Stimulated activated CD8-positive, alpha-beta memory T cell treated with anti-CD3 and anti-CD28 coated beads, Interleukin-15, amount 100 ng/mL, for 4 hours (primary cell): ENCODE data around the gene FIP1L1.

Source experiments
- DNase-seq, 2 donors: peaks; one replicate each; pipeline ENCODE4 v3.0.0-alpha.2; 2020; ENCODE audit warnings: low read depth in 2 of 2

The FIP1L1 gene

DNA sequence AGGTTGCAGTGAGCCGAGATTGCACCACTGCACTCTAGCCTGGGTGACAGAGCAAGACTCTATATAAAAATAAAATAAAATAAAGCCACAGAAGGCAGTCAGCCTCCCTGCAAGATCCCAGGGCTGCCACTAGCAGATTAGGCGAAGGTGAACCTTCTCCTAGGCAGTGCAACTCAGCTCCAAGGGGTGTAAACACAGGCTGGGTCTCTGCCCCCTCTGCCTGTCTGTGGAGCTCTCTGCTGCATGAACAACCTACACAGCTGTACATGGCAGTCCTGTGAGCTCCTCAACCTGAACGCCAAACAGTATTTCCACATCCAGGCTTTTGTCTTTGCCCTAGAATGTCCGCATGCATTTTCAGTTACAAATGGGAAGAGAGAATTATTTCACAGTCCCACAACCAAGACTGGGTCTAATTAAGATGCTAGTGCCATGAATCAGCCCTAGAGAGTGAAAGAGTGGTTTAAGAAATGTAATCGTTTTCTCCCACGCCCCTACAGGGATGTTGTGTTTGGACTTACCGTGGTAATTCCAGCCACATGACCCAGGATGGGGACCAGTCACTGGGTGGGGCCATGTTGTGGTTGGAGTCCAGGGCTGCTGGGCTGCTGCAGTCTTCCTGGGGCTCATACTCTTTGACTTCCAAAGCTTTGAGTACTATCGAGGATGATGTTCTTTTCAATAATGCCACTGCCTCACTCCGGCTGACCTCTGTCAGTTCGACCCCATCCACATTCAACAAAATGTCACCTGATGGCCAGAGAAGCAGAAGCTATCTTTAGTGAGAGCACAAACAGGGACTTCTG, 99.0 kb downstream of the FIP1L1 start:
- no peak for DNase-seq

DNA sequence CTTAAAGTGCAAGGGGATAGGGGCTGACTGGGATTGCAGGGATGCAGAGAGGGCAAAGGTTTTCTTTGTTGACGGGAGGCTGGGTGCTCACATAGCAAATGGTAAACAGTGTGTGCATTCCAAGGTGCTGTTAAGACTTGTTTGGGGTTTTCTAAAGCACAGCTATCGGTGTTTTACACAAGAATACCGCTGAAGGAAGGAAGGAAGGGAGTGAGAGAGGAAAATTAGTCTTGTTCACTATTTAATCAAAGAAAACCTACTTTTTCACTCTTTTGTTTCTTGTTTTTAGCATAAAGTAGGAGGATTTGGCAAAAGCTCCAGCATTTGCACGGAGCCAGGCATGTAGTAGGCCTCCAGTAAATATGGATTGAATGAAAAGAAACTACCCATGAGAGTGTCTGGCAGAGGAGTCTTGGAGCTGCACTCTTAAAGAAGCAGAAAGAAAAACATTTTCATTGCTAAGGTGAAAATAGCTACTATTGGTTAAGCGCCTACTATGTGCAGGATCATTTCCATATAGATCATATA, 99.7 kb downstream of the FIP1L1 start:
- DNase-seq, result no peak

DNA sequence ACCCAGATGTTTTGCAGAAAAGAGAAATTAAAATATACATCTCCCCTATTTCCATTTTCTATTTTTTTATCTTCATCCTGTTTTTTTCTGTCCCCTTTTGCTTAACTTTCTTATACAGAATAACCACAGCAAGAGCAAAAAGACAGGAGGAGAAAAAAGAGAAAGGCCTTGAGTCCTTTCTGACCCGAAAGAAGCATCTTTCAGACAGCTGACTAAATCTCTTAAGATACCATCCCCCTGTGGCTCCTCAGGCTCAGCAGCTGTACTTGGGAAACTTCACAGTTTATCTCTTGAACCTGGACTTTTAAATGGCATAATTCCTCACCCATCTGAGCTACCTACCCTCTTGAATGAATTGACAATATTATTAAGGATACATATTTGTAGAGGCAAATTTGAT, 100.2 kb downstream of the FIP1L1 start:
- DNase-seq, result no peak

DNA sequence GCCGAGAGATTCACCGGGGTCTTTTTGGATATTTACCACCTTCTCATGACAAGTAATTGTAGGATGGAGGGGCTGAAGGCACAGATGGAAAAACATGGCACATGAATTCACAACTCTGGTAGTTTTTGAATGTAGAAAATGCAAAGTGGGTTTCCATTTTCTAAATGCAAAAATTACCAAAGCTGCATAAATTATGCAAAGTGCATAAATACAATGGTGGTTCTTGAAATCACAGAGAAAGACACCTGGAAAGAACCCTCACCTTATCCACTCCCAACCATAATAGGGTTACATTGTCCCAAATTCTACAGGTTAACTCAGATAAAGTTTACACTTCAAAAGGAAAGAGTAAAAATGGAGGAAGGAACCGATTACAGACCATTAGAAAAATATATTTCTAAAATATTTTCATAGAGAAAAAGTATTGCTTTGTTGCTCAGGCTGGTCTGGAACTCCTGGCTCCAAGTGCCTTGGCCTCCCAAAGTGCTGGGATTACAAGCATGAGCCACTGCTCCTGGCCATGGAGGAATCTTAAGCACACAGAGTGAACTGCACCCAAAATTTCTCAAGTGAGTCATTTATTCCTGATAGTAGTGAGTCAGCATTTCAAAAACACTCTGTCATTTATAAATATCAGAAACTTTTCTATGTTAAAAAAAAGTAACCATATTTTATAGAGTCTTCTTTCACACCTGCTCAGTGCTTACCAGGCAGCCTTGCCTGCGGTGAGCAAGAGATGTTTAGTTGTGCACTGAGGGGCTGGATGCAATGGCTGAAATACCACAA, 101.4 kb downstream of the FIP1L1 start:
- no peak for DNase-seq

DNA sequence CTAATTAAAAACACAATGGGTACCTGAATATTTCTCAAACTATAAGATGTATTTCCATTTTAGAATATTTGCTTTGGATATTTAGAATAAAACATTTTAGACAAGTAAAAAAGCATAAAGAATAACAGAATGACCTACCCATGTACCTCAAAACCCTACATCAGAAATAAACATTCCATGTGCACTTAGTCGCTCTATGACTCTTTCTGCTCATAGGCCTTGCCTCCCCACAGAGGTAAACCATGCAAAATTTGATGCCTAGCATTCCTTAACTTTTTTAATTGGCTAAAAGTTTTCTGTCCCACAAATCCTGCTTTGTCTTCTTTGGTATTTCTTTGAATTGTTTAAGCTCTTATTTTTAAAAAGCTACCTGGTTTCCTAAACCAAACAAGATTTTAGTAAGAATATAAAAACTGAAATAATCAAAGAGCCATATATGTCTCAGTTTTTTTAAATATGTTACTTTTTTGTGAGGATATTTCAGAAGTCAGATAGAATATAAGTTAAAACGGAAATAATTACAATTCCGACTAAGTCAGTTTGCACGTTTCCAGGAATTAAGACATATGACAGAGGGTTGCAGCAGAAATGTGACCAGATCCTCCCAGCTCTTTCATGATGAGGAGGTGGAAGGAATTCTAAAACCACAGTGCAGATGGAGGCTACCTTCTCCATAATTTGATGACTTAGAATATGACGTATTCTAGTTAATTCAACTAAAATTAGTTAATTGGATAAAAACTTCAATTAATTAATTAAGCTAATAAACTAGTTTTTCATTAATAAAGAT, 102.5 kb downstream of the FIP1L1 start:
- no peak for DNase-seq

DNA sequence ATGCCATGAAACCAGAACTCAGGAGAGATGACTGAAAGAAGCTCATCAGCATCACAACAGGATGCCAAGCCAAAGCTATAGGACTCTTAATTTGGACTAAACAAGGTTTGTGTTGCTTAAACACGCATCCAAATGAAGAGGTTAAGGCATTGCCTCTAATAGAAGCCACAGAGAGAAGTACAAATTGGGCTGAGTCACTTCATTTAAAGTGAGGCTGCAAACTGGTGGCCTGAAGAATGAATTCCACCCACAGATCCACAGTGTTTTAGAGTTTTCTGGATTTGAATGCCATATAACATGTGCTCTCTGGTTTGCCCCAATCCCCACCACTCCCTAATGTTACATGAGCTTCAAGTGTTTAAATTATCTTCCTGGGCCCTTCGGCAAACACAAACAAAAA, 103.5 kb downstream of the FIP1L1 start:
- DNase-seq, result no peak

DNA sequence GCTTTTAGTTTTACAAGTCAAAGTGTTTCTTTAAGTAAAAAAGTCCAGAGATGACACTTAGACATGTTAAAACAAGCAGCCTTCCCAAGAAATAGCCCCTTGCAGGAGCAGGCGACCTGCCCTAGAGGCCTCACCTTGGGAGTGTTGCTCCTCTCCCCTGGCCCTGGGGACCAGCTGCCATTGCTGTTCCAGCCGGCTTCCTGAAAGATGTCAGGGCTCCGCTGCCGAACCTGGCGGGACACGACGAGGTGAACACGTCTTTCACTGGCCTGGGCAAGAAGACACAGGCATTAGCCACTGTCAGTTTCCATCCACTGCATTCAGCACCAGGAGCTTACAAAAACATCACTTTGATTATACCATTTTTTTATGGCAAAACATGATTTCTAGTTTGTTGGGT, 104.1 kb downstream of the FIP1L1 start:
- DNase-seq, result no peak

DNA sequence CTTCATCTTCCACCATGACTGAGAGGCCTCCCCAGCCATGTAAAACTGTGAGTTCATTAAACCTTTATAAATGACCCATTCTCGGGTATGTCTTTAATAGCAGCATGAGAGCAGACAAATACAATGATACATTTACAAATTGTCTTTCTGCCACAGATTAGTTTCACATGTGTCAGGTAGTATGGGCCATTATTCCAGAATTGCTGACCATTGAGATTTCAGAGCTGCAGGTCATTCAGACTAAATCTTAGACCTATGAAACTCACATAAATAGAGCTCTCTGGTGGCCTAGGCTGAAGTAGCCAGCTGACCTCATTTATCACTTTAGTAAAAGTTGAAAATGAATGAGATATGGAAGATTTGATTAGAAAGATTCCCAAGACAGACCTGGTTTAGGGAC, 105.8 kb downstream of the FIP1L1 start:
- no peak for DNase-seq

DNA sequence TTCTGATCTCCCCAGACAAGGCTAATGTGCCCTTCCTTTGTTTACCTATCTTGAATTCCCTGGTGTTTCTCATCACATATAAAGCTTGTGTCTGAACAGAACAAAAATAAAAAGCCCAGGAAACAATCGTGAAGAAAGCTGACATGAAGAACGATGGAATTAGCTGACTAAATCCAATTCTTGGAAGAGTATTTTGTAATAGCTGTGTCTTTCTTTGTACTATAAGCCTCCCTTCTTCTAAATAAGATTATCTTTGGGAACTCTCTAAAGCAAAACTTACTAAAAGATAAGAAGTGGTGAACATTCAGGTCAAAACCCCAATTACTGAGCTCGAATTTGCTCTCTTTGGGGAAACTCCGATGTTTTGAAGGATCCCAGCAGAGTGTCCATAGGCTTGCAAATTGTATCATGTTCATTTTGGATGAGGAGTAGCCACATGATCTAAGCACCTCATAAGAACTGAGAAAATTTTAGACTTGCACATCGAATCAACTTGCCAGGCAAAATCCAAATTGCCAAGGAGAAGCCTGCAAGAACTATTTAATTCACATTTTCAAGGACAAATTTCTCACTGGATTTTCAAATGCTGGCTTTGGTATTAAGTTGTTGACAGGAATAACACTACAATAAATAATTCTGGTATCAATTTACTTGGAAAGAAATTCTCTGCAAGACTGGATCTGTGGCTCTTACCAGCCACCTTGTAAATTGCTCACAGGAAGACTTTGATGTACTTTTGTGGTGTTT, 107.6 kb downstream of the FIP1L1 start:
- DNase-seq, result no peak

DNA sequence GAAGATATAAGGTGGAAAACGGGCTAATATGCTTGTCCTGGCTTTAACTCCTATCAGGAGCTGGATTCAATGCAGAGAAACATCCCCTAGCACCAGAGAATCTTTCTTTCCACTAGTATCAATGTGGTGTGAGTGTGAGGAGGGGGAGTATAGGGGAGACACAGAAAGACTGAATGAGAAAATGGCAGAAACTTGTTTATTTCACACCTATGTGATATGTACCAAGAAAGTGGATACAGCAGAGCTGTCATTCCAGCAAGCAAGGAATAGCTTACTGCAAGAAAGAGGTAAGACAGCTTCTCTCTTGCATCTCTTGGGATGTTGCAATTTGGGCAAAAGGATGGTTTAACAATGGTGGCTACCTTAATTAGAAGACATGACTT, 108.2 kb downstream of the FIP1L1 start:
- no peak for DNase-seq

DNA sequence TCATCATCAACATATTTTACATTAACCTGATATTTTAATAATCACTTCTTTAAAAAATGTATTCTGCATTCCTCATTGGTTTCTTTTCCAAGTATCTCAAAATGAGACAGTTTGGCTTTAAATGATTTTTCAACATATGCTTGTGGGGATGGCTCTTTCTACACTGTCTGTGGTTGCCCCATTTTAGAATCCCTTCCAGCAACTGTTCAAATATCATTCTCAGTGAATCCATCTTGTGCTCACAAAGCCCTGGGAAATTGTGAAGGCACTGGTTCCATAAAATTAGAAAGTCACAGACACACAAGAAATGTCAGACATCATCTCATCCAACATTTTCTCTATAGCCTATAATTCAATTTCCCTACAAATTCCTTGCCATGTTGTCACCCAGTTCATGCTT, 110.3 kb downstream of the FIP1L1 start:
- DNase-seq, result no peak

DNA sequence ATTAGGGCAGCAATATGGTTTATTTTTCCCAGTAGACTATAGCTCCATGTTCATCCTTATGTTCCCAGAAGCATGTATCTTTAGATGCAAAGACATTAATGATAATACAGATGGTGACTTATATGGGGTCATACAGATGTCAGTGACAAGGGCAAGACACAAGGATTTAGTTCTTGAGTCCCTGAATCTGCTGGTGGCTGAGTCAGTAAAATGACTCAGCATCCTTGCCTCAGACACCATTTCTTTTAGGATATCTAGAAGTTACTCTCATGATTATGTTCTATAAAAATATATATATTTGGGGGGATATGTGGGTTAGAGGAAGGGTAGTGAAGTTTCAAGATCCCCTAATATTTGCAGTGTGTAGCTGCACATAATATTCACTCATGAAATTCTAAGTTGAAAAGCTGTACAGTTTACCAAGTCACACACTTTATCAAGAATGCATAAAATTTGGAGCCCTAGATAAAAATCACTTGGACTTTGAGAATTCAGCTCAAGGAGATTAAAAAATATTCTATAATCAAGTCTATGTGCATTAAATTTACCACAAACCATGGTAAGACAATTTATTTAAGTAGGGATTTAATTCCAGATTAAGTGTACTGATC, 111.9 kb downstream of the FIP1L1 start:
- DNase-seq, result no peak

DNA sequence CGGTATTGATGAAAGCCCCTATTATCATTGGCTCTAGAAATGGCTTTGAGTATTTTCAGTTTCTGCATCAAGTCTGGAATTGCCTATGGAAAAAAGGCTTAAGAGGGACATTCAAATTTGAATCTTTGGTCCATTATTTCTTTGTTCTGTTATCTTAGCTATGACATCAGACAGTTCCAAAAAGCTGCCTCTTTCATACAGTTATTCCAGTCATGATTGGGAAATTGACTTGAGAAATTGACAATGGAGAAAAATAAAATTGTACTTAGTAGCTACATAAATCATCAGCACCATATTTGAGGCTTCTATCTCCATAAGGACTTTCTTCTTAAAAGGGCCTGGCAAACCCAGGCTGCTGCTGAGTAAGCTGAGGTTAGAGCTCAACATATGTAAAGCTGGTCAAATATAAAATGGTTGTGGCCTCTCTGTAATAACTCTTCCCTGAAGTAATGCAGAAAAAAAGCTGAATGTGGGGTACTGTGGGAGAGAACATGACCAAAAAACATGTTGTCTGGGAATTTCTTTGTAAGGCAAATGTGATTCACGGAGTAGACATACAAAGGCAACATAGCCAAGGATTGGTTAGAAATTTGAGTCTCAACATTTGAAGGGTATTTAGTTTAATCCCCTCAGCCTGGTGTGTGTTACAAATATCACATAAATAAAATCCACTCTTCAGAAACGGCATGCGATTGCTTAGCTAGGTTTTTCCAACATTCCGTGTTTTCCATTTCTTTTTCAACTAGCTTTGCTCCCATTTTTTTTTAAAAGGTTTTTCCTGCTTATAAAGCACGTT, 112.9 kb downstream of the FIP1L1 start:
- no peak for DNase-seq

DNA sequence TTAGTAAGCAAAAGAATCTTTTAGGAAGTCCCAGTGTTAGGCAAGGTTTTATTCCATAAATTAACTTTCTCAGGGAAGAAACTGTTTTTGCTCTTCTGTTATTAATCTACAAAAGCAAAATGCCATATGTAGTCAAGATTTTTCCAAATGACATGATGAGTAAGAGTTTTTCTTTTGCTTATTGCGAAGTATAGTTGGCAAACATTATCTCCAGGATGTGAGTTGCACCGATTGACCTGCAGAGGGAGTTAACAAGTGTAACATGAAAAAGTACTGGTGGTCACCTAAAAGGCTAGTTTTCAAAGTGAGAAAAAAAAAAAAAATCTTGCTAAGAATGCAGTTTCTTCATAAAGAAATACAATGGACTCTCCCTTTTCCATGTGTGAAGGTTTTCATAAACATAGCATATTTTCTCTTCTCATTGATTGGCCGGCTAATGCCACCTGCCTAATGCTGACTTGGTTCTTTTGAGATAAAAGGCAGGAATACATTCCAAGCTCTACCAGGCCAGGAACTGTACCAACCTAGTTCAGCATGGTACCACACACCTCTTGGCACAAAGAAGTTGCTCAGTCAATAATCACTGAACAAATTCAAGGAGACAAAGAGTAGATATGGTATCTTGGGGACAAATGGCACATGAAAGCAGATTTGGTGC, 113.7 kb downstream of the FIP1L1 start:
- no peak for DNase-seq

DNA sequence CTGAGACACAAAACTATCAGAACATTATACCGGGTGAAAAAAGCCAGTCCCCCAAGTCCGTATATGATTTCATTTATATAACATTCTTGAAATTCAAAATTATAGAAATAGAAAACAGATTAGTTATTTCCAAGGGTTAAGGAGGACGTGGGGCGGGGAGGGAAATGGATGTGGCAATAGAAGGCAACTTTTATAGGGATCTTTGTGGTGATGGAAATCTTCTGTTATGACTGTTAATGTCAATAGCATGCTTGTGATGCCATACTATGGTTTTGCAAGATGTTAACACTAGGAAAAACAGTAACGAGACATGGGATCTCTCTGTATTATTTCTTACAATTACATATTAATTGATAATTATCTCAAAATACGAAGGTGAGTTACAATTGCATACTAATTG, 117.4 kb downstream of the FIP1L1 start:
- no peak for DNase-seq

DNA sequence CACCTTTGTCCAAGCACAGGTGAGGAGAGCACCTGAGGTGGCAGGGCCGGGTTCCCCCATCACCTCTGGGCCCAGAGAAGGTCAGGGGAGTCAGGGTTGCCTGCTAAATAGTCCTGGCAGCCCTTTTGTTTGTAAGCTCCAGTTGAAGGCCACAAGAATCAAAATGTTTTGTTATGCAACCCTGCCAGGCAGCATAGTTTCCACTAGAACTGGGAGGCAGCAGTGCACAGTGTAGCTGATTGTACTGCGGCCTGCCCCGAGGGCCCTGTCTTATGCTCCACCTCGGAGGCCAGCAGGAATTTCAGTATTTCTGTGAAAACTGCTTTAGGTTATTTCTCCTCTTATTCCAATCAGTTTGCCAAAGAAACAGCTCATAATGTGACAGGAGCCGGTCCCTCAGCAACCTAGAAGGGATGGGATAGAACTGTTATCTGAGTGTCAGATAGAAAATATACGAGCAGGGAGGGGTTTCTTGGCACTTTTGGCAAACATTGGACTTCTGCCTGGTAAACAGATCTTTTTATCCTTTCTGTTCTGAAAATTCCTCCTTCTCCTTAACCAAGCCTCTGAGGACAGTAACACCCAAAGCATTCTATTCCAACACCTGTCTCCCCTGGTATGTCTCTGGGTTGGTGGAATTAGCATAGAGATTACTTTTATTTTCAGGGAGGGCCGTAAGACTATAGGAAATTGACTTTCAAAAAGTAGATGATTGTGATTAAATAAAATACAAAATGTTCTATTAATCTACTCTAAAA, 120.2 kb downstream of the FIP1L1 start:
- no peak for DNase-seq

DNA sequence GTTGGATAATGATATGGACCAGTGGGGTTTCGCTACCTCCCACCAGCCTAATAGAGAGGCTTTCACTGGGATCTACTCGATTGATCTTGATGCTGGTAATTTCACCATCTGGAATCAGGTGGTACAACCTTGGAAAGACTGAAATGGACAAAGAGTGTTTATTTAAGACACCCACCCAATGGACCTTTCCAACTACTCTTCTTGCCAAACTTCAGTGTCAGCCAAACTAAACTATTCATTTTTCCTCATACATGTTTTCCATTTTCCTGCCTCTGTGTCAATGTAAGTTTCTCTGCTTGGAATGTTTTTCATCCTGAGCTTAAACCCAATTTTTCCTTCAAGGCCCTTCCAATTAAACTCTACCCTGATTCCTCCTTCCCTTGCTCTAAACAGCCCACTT, 121.3 kb downstream of the FIP1L1 start:
- DNase-seq, result no peak

DNA sequence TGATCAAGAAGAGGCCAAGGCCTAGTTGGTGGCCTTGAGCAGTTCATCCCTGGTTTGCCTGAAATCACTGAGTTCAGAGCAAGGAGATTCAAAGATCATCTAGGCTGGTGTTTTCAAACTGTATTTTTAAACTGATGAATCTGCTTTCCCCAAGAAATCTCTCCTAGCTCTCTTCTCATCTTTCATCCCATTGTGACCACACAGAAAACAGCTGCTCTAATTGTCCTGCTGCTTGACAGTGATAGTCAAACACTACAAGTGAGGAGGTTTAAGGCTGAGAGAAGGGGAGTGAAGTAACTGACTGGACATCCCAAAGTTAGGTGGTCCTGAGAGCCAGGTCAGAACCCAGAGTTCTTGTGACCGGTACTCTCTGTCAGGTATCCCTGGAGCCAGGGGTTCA, 122.3 kb downstream of the FIP1L1 start:
- no peak for DNase-seq

DNA sequence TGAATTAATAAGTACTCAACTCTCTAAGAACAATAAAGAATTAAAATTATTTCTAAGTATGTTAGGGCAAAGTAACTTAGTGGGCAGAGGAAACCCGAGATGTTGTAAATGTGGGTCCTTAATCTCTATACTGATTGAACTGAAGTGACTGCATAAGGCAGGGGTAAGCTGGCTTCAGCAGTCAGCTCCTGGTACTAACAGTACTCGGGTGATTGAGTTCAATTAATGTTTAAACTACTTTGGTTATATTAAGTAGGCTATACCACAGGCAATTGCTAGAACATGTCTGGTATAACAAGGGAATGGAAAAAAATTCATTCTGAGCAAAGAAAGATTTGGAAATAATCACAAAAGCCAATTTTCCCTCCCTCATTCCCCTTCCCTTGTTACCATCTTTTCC, 123.1 kb downstream of the FIP1L1 start:
- DNase-seq, result no peak
